HG03460 (cell line): ENCODE results near the gene HEATR1.
"Not testable (repeated sequence)": the region's sequence is repeated elsewhere in the genome, so short reads cannot be mapped to it uniquely, and the experiment has no call there.

ENCODE experiments used
- ATAC-seq: cut with Tn5 transposase; IDR thresholded peaks from one replicate; pipeline ENCODE4 v1.9.1; 2021; ENCODE audit not compliant: unreplicated experiment

Gene HEATR1

DNA sequence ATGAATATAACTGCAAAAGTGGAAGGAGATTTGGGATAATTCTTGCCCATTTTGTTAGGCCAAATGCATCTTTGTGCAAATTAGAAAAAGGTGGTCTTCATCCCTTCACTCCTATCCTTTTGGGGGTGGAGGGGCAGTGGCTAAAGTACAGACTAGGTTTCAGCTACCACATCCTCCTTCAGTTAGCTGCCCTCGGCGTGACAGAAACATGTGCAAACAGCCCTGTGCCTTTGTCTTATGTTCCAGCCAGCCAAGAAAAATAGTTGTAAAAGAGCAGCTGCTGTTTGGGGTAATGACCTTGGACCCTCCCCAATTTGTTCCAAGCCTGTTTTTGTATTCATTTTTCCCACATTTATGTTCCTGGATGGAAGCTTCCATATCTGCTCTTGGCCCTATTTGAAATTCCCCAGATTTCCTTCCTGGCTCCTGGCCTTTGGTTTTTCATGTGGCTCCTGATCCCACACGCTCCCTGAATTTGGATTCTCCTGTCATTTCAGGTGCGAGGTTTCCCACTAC lies 88.8 kb downstream of the HEATR1 start:
- ATAC-seq: no peak

DNA sequence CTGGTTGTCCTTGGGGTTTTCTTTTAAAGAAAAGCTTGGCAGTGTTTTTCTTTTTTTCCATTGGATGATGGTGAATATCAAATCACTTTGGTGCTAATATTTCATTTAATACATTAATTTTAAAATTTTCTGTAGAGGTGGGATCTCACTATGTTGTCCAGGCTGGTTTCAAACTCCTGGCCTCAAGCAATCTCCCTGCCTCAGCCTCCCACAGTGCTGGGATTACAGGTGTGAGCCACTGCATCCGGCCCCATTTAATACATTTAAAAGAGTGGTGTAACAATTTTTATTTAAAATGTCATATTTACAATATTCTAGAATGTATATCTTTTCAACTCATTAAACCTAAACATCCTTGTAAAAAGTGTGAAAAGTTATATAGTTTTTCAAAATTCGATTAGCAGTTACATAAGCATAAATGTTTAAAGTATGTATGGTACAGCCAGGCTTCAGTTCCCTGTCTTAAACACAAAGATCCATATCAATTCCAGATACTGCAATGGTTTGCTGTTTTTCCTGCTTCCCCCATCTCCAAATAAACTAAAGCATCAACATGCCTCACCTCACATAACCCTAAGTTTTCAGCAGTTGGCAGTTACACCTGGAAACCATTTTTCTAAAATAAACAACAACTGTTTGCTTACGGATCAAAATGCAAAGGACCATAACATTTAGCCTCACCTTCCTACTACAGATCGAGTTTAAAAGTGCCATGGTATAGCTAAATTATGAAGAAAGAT lies 89.4 kb downstream of the HEATR1 start:
- no peak for ATAC-seq

DNA sequence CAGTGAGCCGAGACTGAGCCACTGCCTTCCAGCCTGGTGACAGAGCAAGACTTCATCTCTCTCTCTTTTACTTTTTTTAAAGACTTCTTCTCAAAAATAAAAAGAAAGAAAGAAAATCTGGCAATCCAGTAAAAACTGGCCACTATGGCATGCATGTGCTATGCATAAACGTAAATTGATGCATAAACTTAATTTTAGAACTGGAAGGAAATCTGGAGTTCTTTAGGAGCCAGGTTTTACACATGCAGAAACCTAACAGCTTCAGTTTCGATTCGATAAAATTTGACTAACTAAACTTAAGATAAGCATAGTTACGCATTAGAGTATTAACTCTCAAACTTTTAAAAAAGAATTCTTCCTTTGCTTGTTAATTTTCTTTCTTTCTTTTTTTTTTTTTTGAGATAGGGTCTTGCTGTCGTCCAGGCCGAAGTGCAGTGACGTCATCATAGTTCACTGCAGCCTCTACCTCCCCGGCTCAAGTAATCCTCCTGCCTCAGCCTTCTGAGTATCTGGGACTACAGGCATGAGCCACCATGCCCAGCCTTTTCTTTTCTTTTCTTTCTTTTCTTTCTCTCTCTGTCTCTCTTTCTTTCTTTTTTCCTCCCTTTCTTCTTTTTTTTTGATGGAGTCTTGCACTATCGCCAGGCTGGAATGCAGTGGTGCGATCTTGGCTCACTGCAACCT lies 92.4 kb downstream of the HEATR1 start:
- no peak for ATAC-seq

DNA sequence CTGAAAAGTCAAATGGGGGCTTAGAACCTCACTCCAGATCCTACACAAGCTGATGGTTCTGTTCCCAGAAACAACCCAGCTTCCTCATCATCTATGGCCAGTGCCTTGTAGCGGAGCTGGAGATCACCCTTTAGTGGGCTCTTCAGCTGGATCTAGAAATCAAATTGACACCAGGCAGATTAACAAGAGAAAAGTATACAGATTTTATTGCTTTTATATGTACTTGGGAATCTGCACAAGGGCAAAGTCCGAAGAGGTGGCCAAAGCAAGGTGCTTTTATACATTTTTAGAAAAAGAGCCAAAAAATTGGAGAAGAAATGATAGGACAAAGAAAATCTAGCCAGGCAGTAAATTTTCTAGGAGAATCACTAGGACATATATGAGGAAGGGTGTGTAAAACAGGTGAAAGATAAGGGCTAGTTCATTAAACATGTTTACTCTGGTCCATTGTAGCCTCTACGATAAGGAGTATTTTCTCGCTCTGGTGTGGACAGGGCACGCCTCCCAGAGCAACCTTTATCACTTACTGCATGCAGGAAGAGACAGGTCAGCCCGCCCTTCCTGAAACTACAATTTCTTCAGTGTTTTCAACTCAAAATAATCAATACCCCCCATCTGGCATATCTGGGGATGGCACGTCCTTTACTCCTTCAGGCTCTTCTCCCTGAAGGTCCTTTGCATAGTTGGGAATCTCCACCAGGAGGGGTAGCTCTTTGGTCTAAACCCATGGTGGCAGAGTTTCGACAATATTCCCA lies 94.5 kb downstream of the HEATR1 start:
- ATAC-seq: no peak

DNA sequence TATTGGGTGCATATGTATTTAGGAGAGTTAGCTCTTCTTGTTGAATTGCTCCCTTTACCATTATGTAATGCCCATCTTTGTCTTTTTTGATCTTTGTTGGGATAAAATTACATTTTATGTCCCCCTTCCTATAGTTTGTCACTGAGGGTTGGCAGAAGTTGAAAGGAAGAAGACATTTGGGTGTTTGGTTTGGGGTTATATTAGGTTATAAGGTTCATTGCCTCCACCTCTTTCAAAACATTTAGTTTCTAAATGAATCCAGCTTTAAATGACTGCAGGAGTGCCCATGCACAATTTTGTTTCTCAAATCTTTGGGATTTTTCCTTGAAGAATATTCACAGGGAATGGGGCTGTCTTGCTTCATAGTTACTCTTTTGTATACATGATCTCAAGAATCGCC lies 95.1 kb downstream of the HEATR1 start:
- ATAC-seq: no peak

DNA sequence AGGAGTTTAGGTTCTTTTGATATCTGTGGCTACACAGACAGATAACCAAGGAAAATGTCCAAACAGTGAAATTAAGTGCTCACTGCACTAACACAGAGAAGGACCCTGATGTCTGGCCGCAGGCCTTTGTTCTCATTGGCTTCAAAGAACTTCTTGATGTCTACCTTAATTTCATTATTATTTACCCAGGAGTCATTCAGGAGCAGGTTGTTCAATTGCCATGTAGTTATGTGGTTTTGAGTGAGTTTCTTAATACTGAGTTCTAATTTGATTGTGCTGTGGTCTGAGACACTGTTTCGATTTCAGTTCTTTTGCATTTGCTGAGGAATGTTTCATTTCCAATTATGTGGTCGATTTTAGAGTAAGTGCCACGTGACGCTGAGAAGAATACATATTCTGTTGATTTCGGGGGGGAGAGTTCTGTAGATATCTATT lies 95.7 kb downstream of the HEATR1 start:
- ATAC-seq: no peak

DNA sequence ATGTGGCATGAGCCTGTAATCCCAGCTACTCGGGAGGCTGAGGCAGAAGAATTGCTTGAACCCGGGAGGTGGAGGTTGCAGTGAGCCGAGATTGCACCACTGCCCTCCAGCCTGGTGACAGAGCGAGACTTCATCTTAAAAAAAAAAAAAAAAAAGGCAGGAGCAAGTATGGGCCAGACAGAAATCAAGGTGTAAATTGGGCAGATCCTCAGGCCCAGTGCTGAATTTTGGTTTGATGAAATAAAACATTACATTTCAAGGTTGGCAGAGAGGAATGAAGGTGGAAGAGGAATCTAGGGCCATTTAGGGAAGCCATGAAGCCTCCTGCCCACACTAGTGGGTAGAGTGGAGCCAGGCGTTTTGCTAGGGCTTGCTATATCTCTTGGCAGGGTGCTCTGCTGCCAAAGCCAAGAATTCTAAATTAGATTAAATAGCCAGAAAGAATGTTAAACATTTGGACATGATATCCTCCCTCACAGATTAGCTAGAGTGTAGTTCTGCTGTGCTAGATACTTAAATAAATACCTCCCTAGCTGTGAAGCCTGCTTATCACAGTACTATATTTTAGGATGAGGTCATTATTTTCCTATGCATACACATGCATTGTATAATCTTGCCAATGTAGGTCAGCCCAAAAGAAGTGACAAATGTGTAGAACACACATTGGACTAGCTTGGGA lies 97.2 kb downstream of the HEATR1 start:
- no peak for ATAC-seq

DNA sequence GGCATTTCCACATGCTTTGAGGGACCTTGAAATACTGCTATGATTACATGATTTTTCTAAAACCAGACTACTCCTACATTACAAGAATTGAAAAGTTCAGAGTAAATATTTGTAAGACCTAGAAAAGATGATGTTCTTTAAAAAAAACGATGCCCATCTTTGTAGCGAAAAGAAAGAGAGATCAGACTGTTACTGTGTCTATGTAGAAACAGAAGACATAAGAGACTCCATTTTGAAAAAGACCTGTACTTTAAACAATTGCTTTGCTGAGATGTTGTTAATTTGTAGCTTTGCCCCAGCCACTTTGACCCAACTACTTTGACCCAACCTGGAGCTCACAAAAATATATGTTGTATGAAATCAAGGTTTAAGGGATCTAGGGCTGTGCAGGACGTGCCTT lies 100.0 kb downstream of the HEATR1 start:
- not testable (repeated sequence) for ATAC-seq

DNA sequence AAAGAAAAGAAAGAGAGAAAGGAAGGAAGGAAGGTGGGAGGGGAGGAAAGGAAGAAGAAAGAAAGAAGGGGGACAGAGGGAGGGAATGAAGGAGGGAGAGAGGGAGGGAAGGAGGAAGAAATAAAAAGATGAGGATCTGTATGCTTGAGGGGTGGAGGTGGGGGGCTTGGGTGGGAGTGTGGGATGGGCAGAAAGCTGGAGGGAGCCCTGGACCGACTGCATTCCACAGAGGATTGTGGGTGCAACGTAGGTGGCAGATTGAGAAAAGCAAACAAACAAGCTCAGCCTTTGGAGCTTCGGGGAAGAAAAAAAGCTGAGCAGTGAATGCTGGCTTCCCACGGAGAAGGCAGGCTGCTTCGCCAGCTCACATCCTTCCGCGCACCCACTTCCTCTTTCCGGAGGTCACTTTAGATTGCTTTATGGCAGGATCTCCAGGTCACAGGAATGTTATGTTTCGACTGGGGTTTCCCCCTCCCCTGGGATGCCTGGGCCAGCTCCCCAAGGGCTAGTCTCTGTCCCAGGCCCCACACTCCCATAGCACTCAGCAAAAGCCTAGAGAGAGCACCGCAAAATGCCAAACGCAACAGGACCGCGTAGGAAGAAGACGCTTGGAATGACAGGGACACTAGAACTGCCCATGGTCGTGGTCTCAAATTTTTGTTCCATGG lies 101.2 kb downstream of the HEATR1 start:
- ATAC-seq: peak; percentile 61

DNA sequence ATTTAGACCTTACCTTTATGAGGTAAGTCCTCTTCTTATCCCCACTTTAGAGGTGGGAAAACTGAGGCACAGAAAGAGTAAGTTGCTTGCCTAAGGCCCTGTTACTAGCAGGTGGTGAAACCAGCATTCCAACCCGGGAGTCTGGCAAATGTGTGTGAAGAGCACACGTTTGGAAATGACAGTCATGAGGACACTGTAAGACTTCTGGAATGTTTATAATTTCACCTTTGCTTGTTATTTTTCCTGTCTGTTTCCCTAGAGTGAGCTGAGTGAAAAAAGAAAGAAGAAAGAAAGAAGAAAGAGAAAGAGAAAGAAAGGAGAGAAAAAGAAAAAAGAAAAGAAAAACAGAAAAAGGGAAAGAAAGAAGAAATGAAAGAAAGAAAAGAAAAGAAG lies 101.7 kb downstream of the HEATR1 start:
- ATAC-seq: no peak

DNA sequence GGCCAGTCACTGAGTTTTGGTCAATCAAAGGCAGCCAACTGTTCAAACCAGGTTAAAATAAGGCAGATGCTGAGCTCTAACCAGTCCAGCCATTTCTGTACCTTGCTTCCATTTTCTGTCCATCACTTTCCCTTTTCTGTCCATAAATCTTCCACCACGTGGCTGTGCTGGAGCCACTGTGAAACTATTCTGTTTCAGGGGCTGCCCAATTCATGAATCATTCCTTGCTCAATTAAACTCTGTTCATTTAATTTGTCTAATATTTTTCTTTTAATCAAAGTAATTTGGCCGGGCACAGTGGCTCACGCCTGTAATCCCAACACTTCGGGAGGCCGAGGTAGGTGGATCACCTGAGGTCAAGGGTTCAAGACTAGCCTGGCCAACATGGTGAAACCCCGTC lies 103.2 kb downstream of the HEATR1 start:
- no peak for ATAC-seq
